DOHH2 (cell line): ENCODE results near the gene IMPG2.

Experiments
- H3F3A ChIP-seq: fragments of 200-600 bp; sonication (generic), shearing (Covaris generic); 2 replicates; pipeline ENCODE4 v1.6.0; 2016; ENCODE audit warnings: antibody characterized with exemption, mild to moderate bottlenecking; ENCODE audit not compliant: control insufficient read depth, insufficient read depth
- H3K27ac ChIP-seq: fragments of 200-600 bp; sonication (generic); 2 replicates; pipeline ENCODE4 v1.5.1; 2014; ENCODE audit warnings: low read depth, mild to moderate bottlenecking, low read length, moderate library complexity
- H3K27me3 ChIP-seq: fragments of 200-600 bp; sonication (generic); 2 replicates; pipeline ENCODE4 v1.6.1; 2014; ENCODE audit warnings: mild to moderate bottlenecking, low read length, mixed read lengths; ENCODE audit not compliant: control insufficient read depth
- H3K36me3 ChIP-seq: fragments of 200-600 bp; sonication (generic); 2 replicates; pipeline ENCODE4 v1.6.1; 2014; ENCODE audit warnings: mild to moderate bottlenecking, low read length, moderate library complexity, mixed read lengths; ENCODE audit not compliant: control insufficient read depth
- H3K4me1 ChIP-seq: fragments of 200-600 bp; sonication (generic); 2 replicates; pipeline ENCODE4 v1.6.1; 2014; ENCODE audit warnings: mild to moderate bottlenecking, low read length, mixed read lengths; ENCODE audit not compliant: control insufficient read depth
- H3K4me2 ChIP-seq: fragments of 200-600 bp; sonication (generic); 2 replicates; pipeline ENCODE4 v1.6.0; 2014; ENCODE audit warnings: mild to moderate bottlenecking, low read length, moderate library complexity
- H3K4me3 ChIP-seq: fragments of 200-600 bp; sonication (generic); 2 replicates; pipeline ENCODE4 v1.5.1; 2014; ENCODE audit warnings: mild to moderate bottlenecking, low read length, mixed read lengths
- H3K79me2 ChIP-seq: fragments of 200-600 bp; sonication (generic); 2 replicates; pipeline ENCODE4 v1.6.1; 2014; ENCODE audit warnings: mild to moderate bottlenecking, low read length, mixed read lengths; ENCODE audit not compliant: control insufficient read depth
- H3K9me2 ChIP-seq: fragments of 200-600 bp; sonication (generic); replicated peaks from 2 replicates; pipeline ENCODE4 v1.6.1; 2014; ENCODE audit warnings: mild to moderate bottlenecking, low read length, mixed read lengths; ENCODE audit not compliant: control insufficient read depth
- H3K9me3 ChIP-seq: fragments of 200-600 bp; sonication (generic); 2 replicates; pipeline ENCODE4 v1.6.1; 2014; ENCODE audit warnings: antibody characterized with exemption, low read length, mixed read lengths; ENCODE audit not compliant: control insufficient read depth, insufficient read depth
- H4K20me1 ChIP-seq: fragments of 200-600 bp; sonication (generic); 2 replicates; pipeline ENCODE4 v1.6.0; 2014; ENCODE audit warnings: low read depth, mild to moderate bottlenecking, antibody characterized with exemption, low read length, moderate library complexity; ENCODE audit not compliant: control insufficient read depth, insufficient read depth
- CTCF ChIP-seq: fragments of 200-600 bp; sonication (generic); IDR thresholded peaks from one replicate; pipeline ENCODE4 v1.5.1; 2014; ENCODE audit warnings: antibody characterized with exemption, mild to moderate bottlenecking, low read depth, low read length; ENCODE audit not compliant: poor library complexity, severe bottlenecking
- EZH2phosphoT487 ChIP-seq: fragments of 200-600 bp; sonication (generic); IDR thresholded peaks from 2 replicates; pipeline ENCODE4 v1.6.1; 2017; ENCODE audit warnings: borderline replicate concordance, mild to moderate bottlenecking, antibody characterized with exemption, low read length, moderate library complexity, mixed read lengths

IMPG2 gene

GRCh38 chr3:101189176-101189575 is 131.2 kb downstream of the IMPG2 start:
- H4K20me1 ChIP-seq: no peaks in the 10 kb centered on the region
- no peaks in the 10 kb centered on the region for H3K79me2 ChIP-seq
- H3K27ac ChIP-seq: no peak overlapping the region
- H3K9me3 ChIP-seq: no peaks in the 10 kb centered on the region
- TF ChIP-seq EZH2phosphoT487: no peak
- no peak for TF ChIP-seq CTCF
- H3K4me2 ChIP-seq: no peak overlapping the region
- no peaks in the 10 kb centered on the region for H3F3A ChIP-seq
- no peaks in the 10 kb centered on the region for H3K36me3 ChIP-seq
- no peaks in the 10 kb centered on the region for H3K4me1 ChIP-seq
- no peaks in the 10 kb centered on the region for H3K27me3 ChIP-seq
- H3K4me3 ChIP-seq: no peak overlapping the region
- no peaks in the 10 kb centered on the region for H3K9me2 ChIP-seq

GRCh38 chr3:101185341-101185740 is 135.0 kb downstream of the IMPG2 start:
- H3F3A ChIP-seq: no peaks in the 10 kb centered on the region
- no peaks in the 10 kb centered on the region for H3K4me1 ChIP-seq
- no peaks in the 10 kb centered on the region for H3K36me3 ChIP-seq
- TF ChIP-seq EZH2phosphoT487: no peak
- no peak for TF ChIP-seq CTCF
- no peaks in the 10 kb centered on the region for H4K20me1 ChIP-seq
- no peaks in the 10 kb centered on the region for H3K9me3 ChIP-seq
- no peak overlapping the region for H3K4me3 ChIP-seq
- no peaks in the 10 kb centered on the region for H3K27me3 ChIP-seq
- H3K9me2 ChIP-seq: no peaks in the 10 kb centered on the region
- no peak overlapping the region for H3K27ac ChIP-seq
- no peaks in the 10 kb centered on the region for H3K79me2 ChIP-seq
- H3K4me2 ChIP-seq: no peak overlapping the region

GRCh38 chr3:101184111-101184510 is 136.3 kb downstream of the IMPG2 start:
- H3K79me2 ChIP-seq: no peaks in the 10 kb centered on the region
- H3K4me3 ChIP-seq: no peak overlapping the region
- H3K9me3 ChIP-seq: no peaks in the 10 kb centered on the region
- no peaks in the 10 kb centered on the region for H4K20me1 ChIP-seq
- no peak for TF ChIP-seq CTCF
- TF ChIP-seq EZH2phosphoT487: no peak
- H3K27me3 ChIP-seq: no peaks in the 10 kb centered on the region
- H3K4me1 ChIP-seq: no peaks in the 10 kb centered on the region
- H3K9me2 ChIP-seq: no peaks in the 10 kb centered on the region
- H3F3A ChIP-seq: no peaks in the 10 kb centered on the region
- no peak overlapping the region for H3K4me2 ChIP-seq
- H3K27ac ChIP-seq: no peak overlapping the region
- H3K36me3 ChIP-seq: no peaks in the 10 kb centered on the region

- TF ChIP-seq EZH2phosphoT487 (no peak), CTCF (no peak)
- Histone ChIP-seq H3K4me3 (no peak overlapping the region), H3K36me3 (no peaks in the 10 kb centered on the region), H3K9me2 (no peaks in the 10 kb centered on the region), H3F3A (no peaks in the 10 kb centered on the region), H3K27ac (no peak overlapping the region), H3K27me3 (no peaks in the 10 kb centered on the region), H3K4me2 (no peak overlapping the region), H4K20me1 (no peaks in the 10 kb centered on the region), H3K79me2 (no peaks in the 10 kb centered on the region), H3K9me3 (no peaks in the 10 kb centered on the region), H3K4me1 (no peaks in the 10 kb centered on the region)
Observed at GRCh38 chr3:101183151-101183550, 137.2 kb downstream of the IMPG2 start.
